HG02885 (cell line): ENCODE data around the gene ADAM33.

Experiments
- ATAC-seq: cut with Tn5 transposase; IDR thresholded peaks from one replicate; pipeline ENCODE4 v1.9.1; 2021; ENCODE audit warnings: mild to moderate bottlenecking; ENCODE audit not compliant: unreplicated experiment, poor library complexity

The ADAM33 gene

GRCh38 chr20:3652676-3653596 is 28.9 kb downstream of the ADAM33 start:
- ATAC-seq = no peak

- no peak for ATAC-seq
Observed at GRCh38 chr20:3652221-3652620, 29.6 kb downstream of the ADAM33 start.

GRCh38 chr20:3651204-3651962 is 30.4 kb downstream of the ADAM33 start:
- no peak for ATAC-seq

GRCh38 chr20:3648951-3649350 is 32.9 kb downstream of the ADAM33 start:
- no peak for ATAC-seq

GRCh38 chr20:3647473-3647872 is 34.3 kb downstream of the ADAM33 start:
- no peak for ATAC-seq

GRCh38 chr20:3646651-3647050 is 35.2 kb downstream of the ADAM33 start:
- ATAC-seq = no peak

- no peak for ATAC-seq
Observed at GRCh38 chr20:3646067-3646440, 35.8 kb downstream of the ADAM33 start.

- no peak for ATAC-seq
Observed at GRCh38 chr20:3645309-3646066, 36.3 kb downstream of the ADAM33 start.

GRCh38 chr20:3640259-3640658 is 41.6 kb downstream of the ADAM33 start:
- ATAC-seq = no peak

GRCh38 chr20:3635346-3635745 is 46.5 kb downstream of the ADAM33 start:
- no peak for ATAC-seq

GRCh38 chr20:3633913-3634478 is 47.8 kb downstream of the ADAM33 start:
- ATAC-seq = no peak

- ATAC-seq = no peak
Observed at GRCh38 chr20:3632311-3633004, 49.4 kb downstream of the ADAM33 start.

GRCh38 chr20:3631534-3631933 is 50.3 kb downstream of the ADAM33 start:
- no peak for ATAC-seq

GRCh38 chr20:3630429-3630828 is 51.4 kb downstream of the ADAM33 start:
- ATAC-seq = no peak

- no peak for ATAC-seq
Observed at GRCh38 chr20:3629893-3630292, 51.9 kb downstream of the ADAM33 start.

GRCh38 chr20:3628502-3629314 is 53.1 kb downstream of the ADAM33 start:
- ATAC-seq = no peak

GRCh38 chr20:3627476-3627875 is 54.3 kb downstream of the ADAM33 start:
- no peak for ATAC-seq

- ATAC-seq = no peak
Observed at GRCh38 chr20:3622406-3622805, 59.4 kb downstream of the ADAM33 start.

- no peak for ATAC-seq
Observed at GRCh38 chr20:3621111-3621510, 60.7 kb downstream of the ADAM33 start.
